ENCODE measurements around the gene P4HA3.

Gene P4HA3

DNA sequence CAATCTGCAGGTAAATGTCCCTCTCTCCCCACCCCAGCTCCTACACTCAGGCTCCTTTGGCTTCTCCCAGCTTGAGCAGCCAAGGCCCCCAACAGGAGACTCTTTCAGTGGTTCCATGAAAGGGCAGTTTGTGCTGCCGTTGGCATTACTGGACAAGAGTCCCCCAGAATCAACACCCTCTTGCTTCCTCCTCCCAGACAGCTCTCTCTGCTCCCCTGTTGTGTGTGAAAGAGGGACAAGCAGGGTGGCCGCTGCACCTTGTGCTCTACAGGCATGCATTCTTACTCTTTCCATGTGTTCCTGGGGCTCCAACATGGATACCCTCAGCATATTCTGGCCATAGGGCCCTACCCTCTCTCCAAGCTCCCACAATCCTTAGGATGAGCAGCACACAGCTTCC lies 48.7 kb downstream of the P4HA3 start:
- no peak overlapping the region for H3K4me3 ChIP-seq (ENCODE audit: low read depth in 1 of 2, low read length in 2 of 2)
- H3K36me3 ChIP-seq (ENCODE audit: control insufficient read depth in 1 of 2, insufficient read depth in 2 of 2, low read length in 2 of 2), result no peaks in the 10 kb centered on the region
- H3K9me3 ChIP-seq (ENCODE audit: control insufficient read depth in 1 of 2, low read length in 2 of 2), result no peaks in the 10 kb centered on the region

DNA sequence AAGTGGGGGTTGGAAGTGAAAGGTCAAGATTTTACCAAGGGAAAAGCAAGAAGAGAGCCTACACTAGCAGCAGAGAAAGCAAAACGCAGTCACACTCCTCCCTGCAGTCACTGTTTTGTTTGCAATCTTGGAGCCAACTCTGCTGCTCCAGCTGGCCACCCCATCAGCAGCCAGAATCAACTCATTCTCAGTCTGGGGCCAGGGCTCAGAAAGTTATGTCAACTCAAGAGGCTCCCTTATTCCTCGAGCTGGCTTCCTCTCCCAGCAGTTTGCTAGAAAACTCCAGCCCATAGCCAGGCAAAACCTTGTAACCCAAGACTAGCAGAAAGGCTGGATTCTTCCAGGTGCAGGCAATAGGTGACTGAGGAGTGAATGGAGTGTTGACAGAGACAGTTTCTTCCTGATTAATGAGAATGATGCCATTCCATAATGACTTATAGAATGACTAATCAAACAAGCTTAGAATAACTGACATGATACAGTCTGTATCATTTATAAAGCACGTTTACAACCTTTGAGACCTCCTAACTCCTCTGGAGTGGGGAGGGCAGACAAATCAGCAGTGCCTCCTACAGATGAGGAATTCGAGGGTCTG lies 53.4 kb downstream of the P4HA3 start:
- no peaks in the 10 kb centered on the region for H3K4me1 ChIP-seq (ENCODE audit: control insufficient read depth in 1 of 2, insufficient read depth in 2 of 2, low read length in 2 of 2)
- no peaks in the 10 kb centered on the region for H3K9me3 ChIP-seq (ENCODE audit: control insufficient read depth in 1 of 2, low read length in 2 of 2)
- H3K4me3 ChIP-seq (ENCODE audit: low read depth in 1 of 2, low read length in 2 of 2), result no peak overlapping the region
- H3K27me3 ChIP-seq (ENCODE audit: low read depth, low read length), result no peaks in the 10 kb centered on the region
- no peak overlapping the region for H3K27ac ChIP-seq (ENCODE audit: low read length)
- H3K36me3 ChIP-seq (ENCODE audit: control insufficient read depth in 1 of 2, insufficient read depth in 2 of 2, low read length in 2 of 2), result peaks cover 11 to 18% of the 10 kb centered on the region in 2 donors

More for the DNA sequence above, 48.7 kb downstream of the P4HA3 start:
- Histone ChIP-seq H3K4me1 (ENCODE audit: control insufficient read depth in 1 of 2, insufficient read depth in 2 of 2, low read length in 2 of 2) (no peaks in the 10 kb centered on the region), H3K27me3 (ENCODE audit: low read depth, low read length) (no peaks in the 10 kb centered on the region), H3K27ac (ENCODE audit: low read length) (no peak overlapping the region)

- H3K27me3 ChIP-seq (ENCODE audit: low read depth, low read length), result no peaks in the 10 kb centered on the region
- no peak overlapping the region for H3K27ac ChIP-seq (ENCODE audit: low read length)
- H3K4me3 ChIP-seq (ENCODE audit: low read depth in 1 of 2, low read length in 2 of 2), result no peak overlapping the region
Observed at GRCh38 chr11:74256378-74257133, 54.9 kb downstream of the P4HA3 start.

DNA sequence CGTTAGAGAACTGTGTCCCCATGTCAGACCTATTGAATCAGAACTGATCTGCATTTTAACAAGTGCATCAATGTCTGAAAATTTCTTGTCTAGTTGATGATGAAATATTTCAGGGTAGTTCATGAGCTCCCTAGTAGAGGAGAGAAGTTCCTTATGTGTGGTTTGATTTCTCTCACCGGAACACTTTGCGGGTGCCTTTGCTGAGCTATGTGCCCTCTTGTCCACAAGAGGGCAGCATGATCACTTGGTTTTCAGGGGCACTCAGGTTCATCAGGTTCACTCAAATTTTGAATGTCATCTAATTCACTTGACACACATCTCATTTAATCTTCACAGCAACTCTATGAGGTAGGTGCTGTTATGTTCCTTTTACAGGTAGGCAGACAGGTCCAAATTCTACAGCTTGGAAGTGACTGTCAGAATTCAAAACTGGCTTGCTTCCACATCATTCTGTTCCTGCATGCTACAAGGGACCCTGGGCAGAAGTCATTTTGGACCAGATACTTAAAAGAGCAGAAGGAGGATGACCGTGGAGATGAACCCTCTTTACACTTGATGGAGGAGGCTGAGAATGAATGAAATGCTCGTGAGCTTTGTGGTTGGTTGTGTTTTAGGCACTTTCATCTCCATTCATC lies 55.6 kb downstream of the P4HA3 start:
- Histone ChIP-seq H3K4me3 (ENCODE audit: low read depth in 1 of 2, low read length in 2 of 2) (no peak overlapping the region), H3K27ac (ENCODE audit: low read length) (no peak overlapping the region), H3K9me3 (ENCODE audit: control insufficient read depth in 1 of 2, low read length in 2 of 2) (no peaks in the 10 kb centered on the region), H3K4me1 (ENCODE audit: control insufficient read depth in 1 of 2, insufficient read depth in 2 of 2, low read length in 2 of 2) (no peaks in the 10 kb centered on the region), H3K36me3 (ENCODE audit: control insufficient read depth in 1 of 2, insufficient read depth in 2 of 2, low read length in 2 of 2) (peaks cover 27 to 34% of the 10 kb centered on the region in 2 donors), H3K27me3 (ENCODE audit: low read depth, low read length) (no peaks in the 10 kb centered on the region)

More at GRCh38 chr11:74256378-74257133, 54.9 kb downstream of the P4HA3 start:
- Histone ChIP-seq H3K36me3 (ENCODE audit: control insufficient read depth in 1 of 2, insufficient read depth in 2 of 2, low read length in 2 of 2) (peaks cover 20 to 27% of the 10 kb centered on the region in 2 donors), H3K9me3 (ENCODE audit: control insufficient read depth in 1 of 2, low read length in 2 of 2) (no peaks in the 10 kb centered on the region), H3K4me1 (ENCODE audit: control insufficient read depth in 1 of 2, insufficient read depth in 2 of 2, low read length in 2 of 2) (no peaks in the 10 kb centered on the region)

DNA sequence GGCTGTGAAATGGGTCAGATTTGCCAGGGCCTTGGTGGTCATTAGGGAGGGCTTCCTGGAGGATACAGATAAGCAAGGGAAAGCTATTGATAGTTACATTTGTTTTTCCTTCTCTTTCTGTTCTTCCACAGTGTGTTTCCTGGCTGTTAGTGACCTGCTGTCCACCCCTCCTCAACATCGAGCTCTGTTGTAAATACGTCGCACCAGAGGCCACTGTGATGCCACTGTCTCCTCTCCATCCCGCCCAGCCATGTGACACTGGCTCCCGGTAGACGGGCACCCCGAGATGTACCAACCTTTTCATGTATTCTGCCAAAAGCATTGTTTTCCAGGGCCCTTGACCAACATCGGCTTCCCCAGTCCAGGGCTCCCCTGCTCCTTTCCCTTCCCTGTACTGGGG lies 58.1 kb downstream of the P4HA3 start:
- H3K27ac ChIP-seq (ENCODE audit: low read length), result no peak overlapping the region
- no peak overlapping the region for H3K4me3 ChIP-seq (ENCODE audit: low read depth in 1 of 2, low read length in 2 of 2)
- no peaks in the 10 kb centered on the region for H3K9me3 ChIP-seq (ENCODE audit: control insufficient read depth in 1 of 2, low read length in 2 of 2)
- peaks cover 44 to 57% of the 10 kb centered on the region in 2 donors for H3K36me3 ChIP-seq (ENCODE audit: control insufficient read depth in 1 of 2, insufficient read depth in 2 of 2, low read length in 2 of 2)
- no peaks in the 10 kb centered on the region for H3K27me3 ChIP-seq (ENCODE audit: low read depth, low read length)
- no peaks in the 10 kb centered on the region for H3K4me1 ChIP-seq (ENCODE audit: control insufficient read depth in 1 of 2, insufficient read depth in 2 of 2, low read length in 2 of 2)

DNA sequence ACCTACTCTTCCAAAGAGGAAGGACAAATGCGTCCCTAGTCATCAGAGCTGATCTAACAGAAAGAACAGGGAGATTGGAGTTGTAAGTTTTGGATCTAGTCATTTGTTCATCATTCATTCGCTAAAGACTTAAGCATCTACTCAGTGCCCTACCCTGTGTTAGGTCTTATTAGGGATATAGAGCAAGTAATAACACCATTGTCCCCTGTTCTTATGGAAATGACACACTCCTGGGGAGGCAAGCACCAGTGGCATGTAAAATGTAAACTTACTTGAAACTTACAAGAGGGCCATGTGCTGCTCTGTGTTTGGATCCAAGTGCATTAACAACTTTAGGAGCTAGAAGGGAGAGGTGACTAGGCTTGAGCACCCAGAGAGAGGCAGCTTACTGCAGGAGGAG lies 61.9 kb downstream of the P4HA3 start:
- no peaks in the 10 kb centered on the region for H3K9me3 ChIP-seq (ENCODE audit: control insufficient read depth in 1 of 2, low read length in 2 of 2)
- no peaks in the 10 kb centered on the region for H3K4me1 ChIP-seq (ENCODE audit: control insufficient read depth in 1 of 2, insufficient read depth in 2 of 2, low read length in 2 of 2)
- no peaks in the 10 kb centered on the region for H3K27me3 ChIP-seq (ENCODE audit: low read depth, low read length)
- H3K36me3 ChIP-seq (ENCODE audit: control insufficient read depth in 1 of 2, insufficient read depth in 2 of 2, low read length in 2 of 2), result peaks cover 56 to 79% of the 10 kb centered on the region in 2 donors
- H3K27ac ChIP-seq (ENCODE audit: low read length), result no peak overlapping the region
- H3K4me3 ChIP-seq (ENCODE audit: low read depth in 1 of 2, low read length in 2 of 2), result no peak overlapping the region

DNA sequence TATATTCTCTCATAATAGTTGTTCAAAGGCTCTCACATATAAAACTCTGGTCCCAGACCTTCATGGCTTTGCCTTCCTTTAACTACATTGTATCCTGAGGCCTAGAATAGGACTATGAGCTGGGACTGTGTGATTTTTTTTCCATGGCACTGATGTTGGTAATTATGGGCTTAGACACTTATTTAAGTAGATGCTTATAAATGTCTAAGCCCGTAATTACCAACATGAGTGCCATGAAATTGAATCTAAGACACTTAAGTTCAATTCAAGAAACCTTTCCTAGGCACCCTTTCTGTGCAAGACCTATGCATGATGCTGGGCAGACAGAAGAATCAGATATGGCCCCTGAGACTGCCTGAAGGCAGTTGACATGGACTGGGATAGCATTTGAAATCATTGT lies 63.0 kb downstream of the P4HA3 start:
- Histone ChIP-seq H3K4me1 (ENCODE audit: control insufficient read depth in 1 of 2, insufficient read depth in 2 of 2, low read length in 2 of 2) (no peaks in the 10 kb centered on the region), H3K9me3 (ENCODE audit: control insufficient read depth in 1 of 2, low read length in 2 of 2) (no peaks in the 10 kb centered on the region), H3K36me3 (ENCODE audit: control insufficient read depth in 1 of 2, insufficient read depth in 2 of 2, low read length in 2 of 2) (peaks cover 49 to 74% of the 10 kb centered on the region in 2 donors), H3K4me3 (ENCODE audit: low read depth in 1 of 2, low read length in 2 of 2) (no peak overlapping the region), H3K27ac (ENCODE audit: low read length) (no peak overlapping the region), H3K27me3 (ENCODE audit: low read depth, low read length) (no peaks in the 10 kb centered on the region)

- no peak overlapping the region for H3K27ac ChIP-seq (ENCODE audit: low read length)
- H3K36me3 ChIP-seq (ENCODE audit: control insufficient read depth in 1 of 2, insufficient read depth in 2 of 2, low read length in 2 of 2), result peaks cover 48 to 60% of the 10 kb centered on the region in 2 donors
- no peak overlapping the region for H3K4me3 ChIP-seq (ENCODE audit: low read depth in 1 of 2, low read length in 2 of 2)
- H3K27me3 ChIP-seq (ENCODE audit: low read depth, low read length), result no peaks in the 10 kb centered on the region
- no peaks in the 10 kb centered on the region for H3K4me1 ChIP-seq (ENCODE audit: control insufficient read depth in 1 of 2, insufficient read depth in 2 of 2, low read length in 2 of 2)
- no peaks in the 10 kb centered on the region for H3K9me3 ChIP-seq (ENCODE audit: control insufficient read depth in 1 of 2, low read length in 2 of 2)
Observed at GRCh38 chr11:74238243-74238642, 73.2 kb downstream of the P4HA3 start.

DNA sequence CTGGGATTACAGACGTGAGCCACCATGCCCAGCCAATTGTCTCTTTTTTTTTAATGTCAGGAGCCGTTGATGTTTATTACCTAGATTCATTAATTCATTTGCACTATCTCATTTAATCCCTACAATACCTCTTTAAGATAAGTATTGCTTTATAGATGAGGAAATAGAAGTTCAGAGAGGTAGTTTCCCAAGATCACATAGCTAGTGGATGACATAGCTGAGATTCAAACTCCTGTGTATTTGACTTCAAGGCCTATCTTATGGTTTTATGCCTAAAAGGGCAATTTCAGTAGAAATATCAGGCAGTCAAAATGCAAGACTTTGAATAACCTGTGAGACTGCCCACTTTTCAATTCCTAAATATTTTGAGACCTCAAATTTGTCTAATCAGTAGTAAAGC lies 73.9 kb downstream of the P4HA3 start:
- no peak overlapping the region for H3K4me3 ChIP-seq (ENCODE audit: low read depth in 1 of 2, low read length in 2 of 2)
- peaks cover 48 to 60% of the 10 kb centered on the region in 2 donors for H3K36me3 ChIP-seq (ENCODE audit: control insufficient read depth in 1 of 2, insufficient read depth in 2 of 2, low read length in 2 of 2)
- H3K27ac ChIP-seq (ENCODE audit: low read length), result no peak overlapping the region
- no peaks in the 10 kb centered on the region for H3K4me1 ChIP-seq (ENCODE audit: control insufficient read depth in 1 of 2, insufficient read depth in 2 of 2, low read length in 2 of 2)
- no peaks in the 10 kb centered on the region for H3K27me3 ChIP-seq (ENCODE audit: low read depth, low read length)
- no peaks in the 10 kb centered on the region for H3K9me3 ChIP-seq (ENCODE audit: control insufficient read depth in 1 of 2, low read length in 2 of 2)

DNA sequence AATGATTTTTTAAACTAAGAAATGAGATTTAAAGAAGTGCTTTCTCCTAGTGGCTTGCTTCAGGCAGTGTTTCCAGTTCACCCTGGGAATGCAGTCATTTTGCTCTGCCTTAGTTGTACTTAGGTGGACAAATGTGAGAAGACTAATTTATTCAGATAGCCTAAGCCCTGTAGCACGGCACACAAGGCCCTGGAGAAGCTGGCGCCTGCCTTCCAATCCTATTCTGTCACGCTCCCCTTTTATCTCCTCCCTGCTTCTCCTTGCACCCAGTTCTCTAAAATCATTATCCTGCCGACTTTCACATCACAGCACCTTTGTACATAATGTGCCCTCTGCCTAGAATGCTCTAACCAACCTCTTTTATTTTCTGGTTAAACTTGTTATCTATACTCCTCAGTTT lies 76.3 kb downstream of the P4HA3 start:
- H3K4me3 ChIP-seq (ENCODE audit: low read depth in 1 of 2, low read length in 2 of 2), result no peak overlapping the region
- no peaks in the 10 kb centered on the region for H3K27me3 ChIP-seq (ENCODE audit: low read depth, low read length)
- no peak overlapping the region for H3K27ac ChIP-seq (ENCODE audit: low read length)
- H3K36me3 ChIP-seq (ENCODE audit: control insufficient read depth in 1 of 2, insufficient read depth in 2 of 2, low read length in 2 of 2), result peaks cover 49 to 72% of the 10 kb centered on the region in 2 donors
- H3K9me3 ChIP-seq (ENCODE audit: control insufficient read depth in 1 of 2, low read length in 2 of 2), result no peaks in the 10 kb centered on the region
- H3K4me1 ChIP-seq (ENCODE audit: control insufficient read depth in 1 of 2, insufficient read depth in 2 of 2, low read length in 2 of 2), result no peaks in the 10 kb centered on the region

DNA sequence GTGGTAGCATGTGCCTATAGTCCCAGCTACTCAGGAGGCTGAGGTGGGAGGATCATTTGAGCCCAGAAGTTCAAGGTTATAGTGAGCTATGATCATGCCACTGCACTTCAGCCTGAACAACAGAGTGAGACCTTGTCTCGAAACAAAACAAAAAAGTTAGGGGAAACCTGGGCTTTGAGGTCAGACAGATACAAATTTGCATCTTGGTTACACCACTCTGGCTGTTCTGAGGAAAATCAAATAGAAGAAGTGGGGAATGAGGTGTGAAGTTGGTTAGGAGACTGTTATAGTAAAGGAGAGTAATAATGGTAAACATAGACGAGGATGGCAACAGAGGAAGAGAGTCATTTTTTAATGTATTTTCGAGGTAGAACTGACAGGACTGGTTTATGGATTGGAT lies 77.8 kb downstream of the P4HA3 start:
- peaks cover 43 to 63% of the 10 kb centered on the region in 2 donors for H3K36me3 ChIP-seq (ENCODE audit: control insufficient read depth in 1 of 2, insufficient read depth in 2 of 2, low read length in 2 of 2)
- no peaks in the 10 kb centered on the region for H3K27me3 ChIP-seq (ENCODE audit: low read depth, low read length)
- H3K9me3 ChIP-seq (ENCODE audit: control insufficient read depth in 1 of 2, low read length in 2 of 2), result no peaks in the 10 kb centered on the region
- H3K27ac ChIP-seq (ENCODE audit: low read length), result no peak overlapping the region
- no peaks in the 10 kb centered on the region for H3K4me1 ChIP-seq (ENCODE audit: control insufficient read depth in 1 of 2, insufficient read depth in 2 of 2, low read length in 2 of 2)
- H3K4me3 ChIP-seq (ENCODE audit: low read depth in 1 of 2, low read length in 2 of 2), result no peak overlapping the region
